GM18870 (cell line): ENCODE data around the gene CCDC178.
"Not testable (repeated sequence)": the region's sequence is repeated elsewhere in the genome, so short reads cannot be mapped to it uniquely, and the experiment has no call there.

Source experiments
- ATAC-seq: cut with Tn5 transposase; IDR thresholded peaks from one replicate; pipeline ENCODE4 v1.9.1; 2021; ENCODE audit warnings: moderate library complexity; ENCODE audit not compliant: unreplicated experiment

Gene CCDC178

GRCh38 chr18:33369711-33370449 is 70.6 kb downstream of the CCDC178 start:
- no peak for ATAC-seq

GRCh38 chr18:33356735-33357134 is 83.8 kb downstream of the CCDC178 start:
- ATAC-seq: no peak

GRCh38 chr18:33355756-33356155 is 84.8 kb downstream of the CCDC178 start:
- no peak for ATAC-seq

GRCh38 chr18:33355263-33355662 is 85.3 kb downstream of the CCDC178 start:
- ATAC-seq: no peak

- no peak for ATAC-seq
Observed at GRCh38 chr18:33350256-33350655, 90.3 kb downstream of the CCDC178 start.

- not testable (repeated sequence) for ATAC-seq
Observed at GRCh38 chr18:33339733-33340132, 100.8 kb downstream of the CCDC178 start.

- ATAC-seq: no peak
Observed at GRCh38 chr18:33334781-33335180, 105.7 kb downstream of the CCDC178 start.

- no peak for ATAC-seq
Observed at GRCh38 chr18:33330711-33331110, 109.8 kb downstream of the CCDC178 start.

GRCh38 chr18:33326975-33327374 is 113.5 kb downstream of the CCDC178 start:
- ATAC-seq: no peak

- no peak for ATAC-seq
Observed at GRCh38 chr18:33317640-33318039, 122.9 kb downstream of the CCDC178 start.

GRCh38 chr18:33316146-33316587 is 124.4 kb downstream of the CCDC178 start:
- no peak for ATAC-seq

GRCh38 chr18:33307520-33307919 is 133.0 kb downstream of the CCDC178 start:
- no peak for ATAC-seq

GRCh38 chr18:33304277-33304676 is 136.2 kb downstream of the CCDC178 start:
- no peak for ATAC-seq

- ATAC-seq: no peak
Observed at GRCh38 chr18:33291539-33291938, 149.0 kb downstream of the CCDC178 start.

GRCh38 chr18:33288082-33288716 is 152.3 kb downstream of the CCDC178 start:
- ATAC-seq: no peak

GRCh38 chr18:33282709-33283333 is 157.7 kb downstream of the CCDC178 start:
- no peak for ATAC-seq

GRCh38 chr18:33282142-33282541 is 158.4 kb downstream of the CCDC178 start:
- ATAC-seq: no peak

- no peak for ATAC-seq
Observed at GRCh38 chr18:33277431-33277830, 163.1 kb downstream of the CCDC178 start.

- ATAC-seq: no peak
Observed at GRCh38 chr18:33275843-33276242, 164.7 kb downstream of the CCDC178 start.

- ATAC-seq: no peak
Observed at GRCh38 chr18:33270297-33270696, 170.2 kb downstream of the CCDC178 start.

- no peak for ATAC-seq
Observed at GRCh38 chr18:33269223-33269622, 171.3 kb downstream of the CCDC178 start.

GRCh38 chr18:33264566-33264965 is 176.0 kb downstream of the CCDC178 start:
- ATAC-seq: no peak
